Pancreas (tissue), 10 donors: Measurements from ENCODE around the gene MSI2. TPM values are rescaled to one million over a fixed set of nuclear protein-coding genes. Genes with fewer than 3 reads are reported as not detected.
A peak's percentile ranks its signal among the peaks of the same experiment; 100 is the strongest.

Source experiments
- ATAC-seq, 4 donors: fragments of 200-7000 bp; cut with Tn5 transposase; one replicate each; pipeline versions ENCODE4 v1.8.0 to v1.9.1; 2020; ENCODE audit warnings: mild to moderate bottlenecking in 4 of 4, moderate library complexity in 4 of 4
- DNase-seq, 6 donors: peaks; one replicate each; pipeline ENCODE4 v3.0.0-alpha.2; 2020
- FAIRE-seq: peaks from 2 replicates; lab custom pipeline; 2012; peaks lifted over from hg19 to GRCh38; lab: Jason Lieb, UNC
- H3K27ac ChIP-seq, 4 donors: fragments of 200-600 bp; sonication (generic); 1 replicate in 3 of 4; 2 replicates in 1 of 4; pipeline versions ENCODE4 v1.5.0 to v1.8.0; 2020
- H3K27me3 ChIP-seq, 4 donors: fragments of 200-600 bp; one replicate each; pipeline ENCODE4 v1.8.0; 2021
- H3K36me3 ChIP-seq, 3 donors: fragments of 200-600 bp; sonication (generic) in 1 of 3; one replicate each; pipeline versions ENCODE4 v1.5.0 to v1.8.0; 2020 to 2021
- H3K4me1 ChIP-seq, 3 donors: fragments of 200-600 bp; one replicate each; pipeline ENCODE4 v1.8.0; 2021
- H3K4me3 ChIP-seq, 4 donors: fragments of 200-600 bp; sonication (generic) in 2 of 4; one replicate each; pipeline versions ENCODE4 v1.5.0 to v1.8.0; 2020 to 2021
- H3K9me3 ChIP-seq, 4 donors: fragments of 200-600 bp; one replicate each; pipeline ENCODE4 v1.8.0; 2021
- CTCF ChIP-seq, 4 donors: fragments of 200-600 bp; sonication (generic) in 3 of 4; IDR thresholded peaks; one replicate each; pipeline versions ENCODE4 v1.5.0 to v1.8.0; 2021; ENCODE audit warnings: antibody characterized with exemption in 4 of 4
- WGBS, 2 donors: extraction: QIAGEN DNeasy Blood & Tissue Kit; methylation state at CpG; one replicate each; pipeline ENCODE4 v1.1.7; 2013; 5-methylcytosine and 5-hydroxymethylcytosine counted together
- intact Hi-C, 3 donors: fragments of 100-400 bp; cut with DNase I; formaldehyde crosslinking; loops; one replicate each; pipeline versions ENCODE4 v1.11.1 to v1.14.2; 2022
- polyA plus RNA-seq, 2 donors: library from polyadenylated mRNA; stranded (reverse); fragments of 200-250 nt; gene quantifications; one replicate each; pipeline ENCODE4 v1.2.3, GENCODE V29; 2013
- total RNA-seq, 6 donors: library from RNA; stranded (reverse); fragmentation: NEBNext Ultra II Directional in 4 of 6; extraction: Animal tissue kit (Norgen Biotek cat#: 25700) in 4 of 6; gene quantifications; one replicate each; pipeline versions ENCODE4 v1.2.1 to v1.2.4, GENCODE V29; 2021 to 2023
- donor health status: healthy with polysubstance abuse.
- donor health status: DM: no; HTN: no; CAD: no; lungs with moderate emphysema.
- donor health status: DM: no; HTN: no; CAD: no.
- donor health status: control.
- donor health status: control.
- donor health status: Bipolar disorder and iron deficiency.
- donor health status: DM: yes; HTN: yes; CAD: no.
- donor health status: DM: no; HTN: no; CAD: no.
- donor health status: DM: no; HTN: no; CAD: no.
- donor health status: DM: yes; HTN: yes; CAD: no.

Gene MSI2
- total and polyA plus RNA-seq, 8 donors, result 10.4 to 48.9 (median 30.1) TPM

DNA sequence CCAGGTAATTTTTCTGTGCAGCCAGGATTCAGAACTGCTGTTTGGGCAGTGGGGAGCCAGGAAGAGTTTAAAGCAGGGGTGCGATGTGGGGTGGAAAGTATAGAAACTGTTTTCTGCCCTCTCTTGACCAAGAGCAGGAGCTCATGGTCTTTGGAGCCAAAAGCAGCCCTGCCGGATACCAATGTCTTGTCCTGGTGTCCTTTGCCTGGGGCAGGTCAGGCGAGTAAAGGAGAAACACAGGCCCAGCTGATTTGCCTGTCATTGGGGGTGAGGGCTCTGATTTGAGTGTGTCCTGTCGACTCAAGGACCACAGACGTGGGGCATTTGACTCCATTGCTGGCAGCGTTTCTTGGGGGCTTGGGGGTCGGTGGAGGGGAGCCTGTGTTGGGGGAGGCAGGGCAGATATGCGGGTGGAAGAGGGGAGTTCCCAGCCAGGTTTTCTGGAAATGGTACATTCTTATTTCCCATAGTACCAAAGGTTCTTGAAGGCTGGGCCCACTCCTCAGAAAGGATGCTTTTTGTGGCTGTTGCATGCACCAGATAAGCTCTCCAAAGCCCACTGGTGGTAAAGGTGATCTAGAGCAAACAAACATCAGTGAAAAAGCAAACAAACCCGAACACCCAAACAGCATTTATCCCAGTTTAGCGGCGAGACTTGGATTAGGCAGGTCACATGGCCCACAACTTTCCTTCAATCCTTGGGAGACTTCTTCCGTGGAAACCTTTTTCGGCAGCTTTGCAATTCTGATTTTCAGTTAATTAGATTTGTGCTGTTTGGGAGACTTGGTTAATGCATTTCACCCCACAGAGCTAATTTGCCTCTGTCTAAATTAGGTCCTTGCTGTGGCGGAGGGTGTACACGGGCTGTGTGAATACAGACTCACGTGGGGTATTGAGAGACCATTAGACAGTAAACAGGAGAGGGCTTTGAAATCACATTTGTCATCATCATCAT is 59.0 kb downstream of the MSI2 start:
- ATAC-seq, result peak in 1 of 4 donors; percentile 14
- DNase-seq, result no peak
- intact Hi-C loops, result no loop called here
- H3K4me1 ChIP-seq, result no peaks in the 10 kb centered on the region
- no peak for FAIRE-seq
- H3K4me3 ChIP-seq, result no peak overlapping the region
- no peak overlapping the region for H3K27ac ChIP-seq
- H3K36me3 ChIP-seq, result no peaks in the 10 kb centered on the region
- no peaks in the 10 kb centered on the region for H3K9me3 ChIP-seq
- WGBS, 2 donors, result 80 to 83% methylated on average over 16 of the region's 16 CpGs
- H3K27me3 ChIP-seq, result no peaks in the 10 kb centered on the region
- no peak for TF ChIP-seq CTCF (IDR thresholded peaks at IDR 0.05)

GRCh38 chr17:57316361-57316760 is 60.0 kb downstream of the MSI2 start:
- no peaks in the 10 kb centered on the region for H3K4me1 ChIP-seq
- FAIRE-seq, result no peak
- no peak overlapping the region for H3K4me3 ChIP-seq
- WGBS, 2 donors, result 98 to 99% methylated on average over 5 of the region's 5 CpGs
- no peak overlapping the region for H3K27ac ChIP-seq
- no peaks in the 10 kb centered on the region for H3K36me3 ChIP-seq
- no peak for DNase-seq
- no peaks in the 10 kb centered on the region for H3K27me3 ChIP-seq
- ATAC-seq, result no peak
- intact Hi-C loops, result no loop called here
- TF ChIP-seq CTCF (IDR thresholded peaks at IDR 0.05), result no peak
- H3K9me3 ChIP-seq, result no peaks in the 10 kb centered on the region

DNA sequence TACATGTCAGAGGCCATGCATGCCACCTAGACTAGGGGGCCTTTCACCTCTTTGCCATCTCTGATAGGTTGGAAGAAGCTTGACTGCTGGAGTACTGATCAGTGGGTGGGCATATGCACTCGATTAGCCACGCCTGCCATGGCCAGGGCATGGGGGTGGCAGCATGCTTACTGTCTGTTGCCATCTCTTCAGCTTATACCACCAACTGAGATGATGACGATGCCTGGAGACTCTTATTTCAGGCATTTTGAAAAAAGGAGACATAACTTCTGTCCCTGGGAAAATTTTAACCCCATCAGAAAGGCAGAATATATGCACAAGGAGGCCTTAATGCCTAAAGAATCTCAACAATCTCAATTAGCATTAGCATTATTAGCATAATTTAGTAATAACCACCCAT is 60.8 kb downstream of the MSI2 start:
- Histone ChIP-seq H3K27ac (no peak overlapping the region), H3K36me3 (no peaks in the 10 kb centered on the region), H3K4me1 (no peaks in the 10 kb centered on the region), H3K4me3 (no peak overlapping the region), H3K27me3 (no peaks in the 10 kb centered on the region), H3K9me3 (no peaks in the 10 kb centered on the region)
- FAIRE-seq (no peak), ATAC-seq (no peak), DNase-seq (no peak)
- intact Hi-C loops, result no loop called here
- WGBS, 2 donors, result 95 to 96% methylated on average over 3 of the region's 3 CpGs
- TF ChIP-seq CTCF (IDR thresholded peaks at IDR 0.05), result no peak

GRCh38 chr17:57318913-57319312 is 62.6 kb downstream of the MSI2 start:
- no peak for TF ChIP-seq CTCF (IDR thresholded peaks at IDR 0.05)
- H3K36me3 ChIP-seq, result no peaks in the 10 kb centered on the region
- intact Hi-C loops, result no loop called here
- no peak overlapping the region for H3K4me3 ChIP-seq
- H3K4me1 ChIP-seq, result no peaks in the 10 kb centered on the region
- H3K27me3 ChIP-seq, result no peaks in the 10 kb centered on the region
- no peak for ATAC-seq
- FAIRE-seq, result no peak
- WGBS, 2 donors, result 96 to 97% methylated on average over 6 of the region's 6 CpGs
- no peaks in the 10 kb centered on the region for H3K9me3 ChIP-seq
- H3K27ac ChIP-seq, result no peak overlapping the region
- DNase-seq, result no peak

DNA sequence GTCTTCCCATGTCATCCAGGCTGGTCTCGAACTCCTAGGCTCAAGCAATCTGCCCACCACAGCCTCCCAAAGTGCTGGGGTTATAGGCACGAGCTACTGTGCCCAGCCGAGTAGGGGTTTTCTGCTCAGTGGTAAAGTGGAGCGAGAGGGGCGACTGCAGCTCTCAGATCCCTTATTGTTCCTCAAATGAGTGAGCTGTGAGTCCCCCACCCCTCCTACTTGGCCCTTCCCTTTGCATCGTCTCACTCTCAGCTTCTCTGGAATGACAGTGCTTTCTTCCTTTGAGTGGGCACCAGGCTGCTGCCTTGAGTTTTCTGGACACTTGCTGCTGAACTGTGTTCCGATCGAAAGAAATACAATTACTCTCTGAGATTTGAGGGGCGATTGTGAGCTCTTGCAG is 63.5 kb downstream of the MSI2 start:
- FAIRE-seq, result no peak
- H3K4me1 ChIP-seq, result no peaks in the 10 kb centered on the region
- 96% methylated on average over 9 of the region's 9 CpGs for WGBS, 2 donors

More for the DNA sequence above, 63.5 kb downstream of the MSI2 start:
- no peak for TF ChIP-seq CTCF (IDR thresholded peaks at IDR 0.05)
- no peaks in the 10 kb centered on the region for H3K9me3 ChIP-seq
- no peak overlapping the region for H3K27ac ChIP-seq
- H3K4me3 ChIP-seq, result no peak overlapping the region
- intact Hi-C loops, result no loop called here
- no peaks in the 10 kb centered on the region for H3K27me3 ChIP-seq
- H3K36me3 ChIP-seq, result no peaks in the 10 kb centered on the region
- DNase-seq (no peak), ATAC-seq (no peak)
